ENCODE measurements around the gene MT1HL1.

DNA sequence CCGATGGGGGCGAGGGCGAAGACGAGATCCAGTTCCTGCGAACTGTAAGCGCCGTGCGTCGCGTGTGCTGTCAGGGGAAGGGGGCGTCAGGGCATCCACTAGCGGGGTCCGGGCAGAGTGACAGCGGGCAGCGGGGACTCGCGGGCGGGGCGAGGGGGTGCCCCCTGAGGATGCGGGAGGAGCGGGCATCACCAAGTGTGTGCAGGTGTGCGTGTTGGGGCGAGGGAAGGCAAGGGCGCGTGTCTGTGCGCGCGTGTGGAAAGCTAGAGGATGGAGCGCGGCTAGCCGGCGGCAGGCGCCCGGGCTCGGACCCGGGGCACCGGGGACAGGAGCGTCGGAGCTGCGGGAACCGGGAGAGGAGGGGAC lies 38.3 kb upstream of the MT1HL1 start:
- no peak for TF ChIP-seq EZH2 (IDR thresholded peaks at IDR 0.05; ENCODE audit: borderline replicate concordance, low read depth, low read length, poor library complexity, severe bottlenecking)
- TF ChIP-seq, protein P1, sequence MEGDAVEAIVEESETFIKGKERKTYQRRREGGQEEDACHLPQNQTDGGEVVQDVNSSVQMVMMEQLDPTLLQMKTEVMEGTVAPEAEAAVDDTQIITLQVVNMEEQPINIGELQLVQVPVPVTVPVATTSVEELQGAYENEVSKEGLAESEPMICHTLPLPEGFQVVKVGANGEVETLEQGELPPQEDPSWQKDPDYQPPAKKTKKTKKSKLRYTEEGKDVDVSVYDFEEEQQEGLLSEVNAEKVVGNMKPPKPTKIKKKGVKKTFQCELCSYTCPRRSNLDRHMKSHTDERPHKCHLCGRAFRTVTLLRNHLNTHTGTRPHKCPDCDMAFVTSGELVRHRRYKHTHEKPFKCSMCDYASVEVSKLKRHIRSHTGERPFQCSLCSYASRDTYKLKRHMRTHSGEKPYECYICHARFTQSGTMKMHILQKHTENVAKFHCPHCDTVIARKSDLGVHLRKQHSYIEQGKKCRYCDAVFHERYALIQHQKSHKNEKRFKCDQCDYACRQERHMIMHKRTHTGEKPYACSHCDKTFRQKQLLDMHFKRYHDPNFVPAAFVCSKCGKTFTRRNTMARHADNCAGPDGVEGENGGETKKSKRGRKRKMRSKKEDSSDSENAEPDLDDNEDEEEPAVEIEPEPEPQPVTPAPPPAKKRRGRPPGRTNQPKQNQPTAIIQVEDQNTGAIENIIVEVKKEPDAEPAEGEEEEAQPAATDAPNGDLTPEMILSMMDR (conservative IDR thresholded peaks at IDR 0.05; ENCODE audit: low read depth, low read length) = no peak
